ENCODE results near the gene CCDC57.

CCDC57 gene

GRCh38 chr17:82171750-82172375 lies 40.8 kb downstream of the CCDC57 start:
- H3K4me3 ChIP-seq (ENCODE audit: insufficient read depth in 1 of 2, low read depth in 1 of 2, low read length in 2 of 2), result no peak overlapping the region
- no peak overlapping the region for H3K14ac ChIP-seq (ENCODE audit: low read length in 2 of 2)
- no peak overlapping the region for H3K27ac ChIP-seq (ENCODE audit: low read length, poor library complexity, severe bottlenecking)
- H3K4ac ChIP-seq (ENCODE audit: low read depth in 1 of 2, low read length in 2 of 2), result no peak overlapping the region
- no peak overlapping the region for H2AFZ ChIP-seq (ENCODE audit: low read depth, low read length)
- no peak overlapping the region for H2BK5ac ChIP-seq (ENCODE audit: low read depth, low read length, poor library complexity, severe bottlenecking)
- H3K9ac ChIP-seq (ENCODE audit: low read length), result no peak overlapping the region
- no peak overlapping the region for H2BK120ac ChIP-seq (ENCODE audit: low read depth, low read length)
- H4K91ac ChIP-seq (ENCODE audit: low read length), result no peak overlapping the region
- no peak overlapping the region for H3K4me2 ChIP-seq (ENCODE audit: low read length, poor library complexity, severe bottlenecking)
- H4K8ac ChIP-seq (ENCODE audit: low read length), result no peak overlapping the region
- no peaks in the 10 kb centered on the region for H3K9me3 ChIP-seq (ENCODE audit: control insufficient read depth, low read length)
- WGBS, result 96% methylated on average over 14 of the region's 14 CpGs
- no peak overlapping the region for H2BK12ac ChIP-seq (ENCODE audit: low read length in 2 of 2)
- H3K23ac ChIP-seq (ENCODE audit: low read length in 2 of 2), result no peak overlapping the region
- no peak overlapping the region for H2AK5ac ChIP-seq (ENCODE audit: low read length, severe bottlenecking)
- no peak for DNase-seq
- H3K36me3 ChIP-seq (ENCODE audit: control insufficient read depth in 1 of 2, insufficient read depth in 2 of 2, low read depth in 1 of 2, low read length in 2 of 2), result peaks cover 44 to 51% of the 10 kb centered on the region in 2 experiments
- H3K18ac ChIP-seq (ENCODE audit: low read depth in 1 of 2, low read length in 2 of 2), result no peak overlapping the region
- no peak overlapping the region for H2BK15ac ChIP-seq (ENCODE audit: low read depth, poor library complexity, severe bottlenecking)
- no peaks in the 10 kb centered on the region for H3K27me3 ChIP-seq (ENCODE audit: control insufficient read depth in 1 of 2, insufficient read depth in 1 of 2, low read length in 2 of 2)
- no peaks in the 10 kb centered on the region for H3K79me1 ChIP-seq (replicated peaks; ENCODE audit: low read length, poor library complexity, severe bottlenecking)
- no peaks in the 10 kb centered on the region for H3K4me1 ChIP-seq (ENCODE audit: control insufficient read depth, insufficient read depth, low read depth, low read length)

- Histone ChIP-seq H3K9me3 (ENCODE audit: control insufficient read depth, low read length) (no peaks in the 10 kb centered on the region), H2BK15ac (ENCODE audit: low read depth, poor library complexity, severe bottlenecking) (no peak overlapping the region), H4K91ac (ENCODE audit: low read length) (no peak overlapping the region), H3K23ac (ENCODE audit: low read length in 2 of 2) (no peak overlapping the region), H3K79me1 (replicated peaks; ENCODE audit: low read length, poor library complexity, severe bottlenecking) (no peaks in the 10 kb centered on the region), H3K36me3 (ENCODE audit: control insufficient read depth in 1 of 2, insufficient read depth in 2 of 2, low read depth in 1 of 2, low read length in 2 of 2) (peaks cover 48 to 50% of the 10 kb centered on the region in 2 experiments), H3K18ac (ENCODE audit: low read depth in 1 of 2, low read length in 2 of 2) (no peak overlapping the region), H2BK12ac (ENCODE audit: low read length in 2 of 2) (no peak overlapping the region), H3K4me1 (ENCODE audit: control insufficient read depth, insufficient read depth, low read depth, low read length) (no peaks in the 10 kb centered on the region), H3K4me3 (ENCODE audit: insufficient read depth in 1 of 2, low read depth in 1 of 2, low read length in 2 of 2) (no peak overlapping the region), H2BK120ac (ENCODE audit: low read depth, low read length) (no peak overlapping the region), H3K14ac (ENCODE audit: low read length in 2 of 2) (no peak overlapping the region), H2AK5ac (ENCODE audit: low read length, severe bottlenecking) (no peak overlapping the region), H3K4ac (ENCODE audit: low read depth in 1 of 2, low read length in 2 of 2) (no peak overlapping the region), H2AFZ (ENCODE audit: low read depth, low read length) (no peak overlapping the region), H4K8ac (ENCODE audit: low read length) (no peak overlapping the region), H3K27ac (ENCODE audit: low read length, poor library complexity, severe bottlenecking) (no peak overlapping the region), H3K9ac (ENCODE audit: low read length) (no peak overlapping the region), H3K27me3 (ENCODE audit: control insufficient read depth in 1 of 2, insufficient read depth in 1 of 2, low read length in 2 of 2) (no peaks in the 10 kb centered on the region), H3K4me2 (ENCODE audit: low read length, poor library complexity, severe bottlenecking) (no peak overlapping the region), H2BK5ac (ENCODE audit: low read depth, low read length, poor library complexity, severe bottlenecking) (no peak overlapping the region)
- WGBS, result 96% methylated on average over 18 of the region's 19 CpGs
- no peak for DNase-seq
These were observed 42.2 kb downstream of the CCDC57 start for GRCh38 chr17:82170412-82170961.

GRCh38 chr17:82168568-82168967 lies 44.1 kb downstream of the CCDC57 start:
- no peak overlapping the region for H2BK120ac ChIP-seq (ENCODE audit: low read depth, low read length)
- H3K36me3 ChIP-seq (ENCODE audit: control insufficient read depth in 1 of 2, insufficient read depth in 2 of 2, low read depth in 1 of 2, low read length in 2 of 2), result peaks cover 40 to 44% of the 10 kb centered on the region in 2 experiments
- H3K9me3 ChIP-seq (ENCODE audit: control insufficient read depth, low read length), result no peaks in the 10 kb centered on the region
- H3K4me3 ChIP-seq (ENCODE audit: insufficient read depth in 1 of 2, low read depth in 1 of 2, low read length in 2 of 2), result no peak overlapping the region
- H3K27ac ChIP-seq (ENCODE audit: low read length, poor library complexity, severe bottlenecking), result no peak overlapping the region
- H3K4me2 ChIP-seq (ENCODE audit: low read length, poor library complexity, severe bottlenecking), result no peak overlapping the region
- H4K8ac ChIP-seq (ENCODE audit: low read length), result no peak overlapping the region
- no peak overlapping the region for H4K91ac ChIP-seq (ENCODE audit: low read length)
- H2BK5ac ChIP-seq (ENCODE audit: low read depth, low read length, poor library complexity, severe bottlenecking), result no peak overlapping the region
- H3K4me1 ChIP-seq (ENCODE audit: control insufficient read depth, insufficient read depth, low read depth, low read length), result no peaks in the 10 kb centered on the region
- no peak overlapping the region for H3K9ac ChIP-seq (ENCODE audit: low read length)
- no peak overlapping the region for H3K18ac ChIP-seq (ENCODE audit: low read depth in 1 of 2, low read length in 2 of 2)
- no peak overlapping the region for H2BK12ac ChIP-seq (ENCODE audit: low read length in 2 of 2)
- no peak overlapping the region for H3K23ac ChIP-seq (ENCODE audit: low read length in 2 of 2)
- no peak overlapping the region for H3K4ac ChIP-seq (ENCODE audit: low read depth in 1 of 2, low read length in 2 of 2)
- H2BK15ac ChIP-seq (ENCODE audit: low read depth, poor library complexity, severe bottlenecking), result no peak overlapping the region
- no peak for DNase-seq
- no peak overlapping the region for H2AK5ac ChIP-seq (ENCODE audit: low read length, severe bottlenecking)
- no peak overlapping the region for H3K14ac ChIP-seq (ENCODE audit: low read length in 2 of 2)
- H3K79me1 ChIP-seq (replicated peaks; ENCODE audit: low read length, poor library complexity, severe bottlenecking), result peaks cover 2% of the 10 kb centered on the region
- 90% methylated on average over 3 of the region's 6 CpGs for WGBS
- no peak overlapping the region for H2AFZ ChIP-seq (ENCODE audit: low read depth, low read length)
- no peaks in the 10 kb centered on the region for H3K27me3 ChIP-seq (ENCODE audit: control insufficient read depth in 1 of 2, insufficient read depth in 1 of 2, low read length in 2 of 2)

GRCh38 chr17:82167028-82167427 lies 45.6 kb downstream of the CCDC57 start:
- Histone ChIP-seq H3K4me3 (ENCODE audit: insufficient read depth in 1 of 2, low read depth in 1 of 2, low read length in 2 of 2) (no peak overlapping the region), H3K14ac (ENCODE audit: low read length in 2 of 2) (no peak overlapping the region), H4K8ac (ENCODE audit: low read length) (no peak overlapping the region), H2BK120ac (ENCODE audit: low read depth, low read length) (no peak overlapping the region), H4K91ac (ENCODE audit: low read length) (no peak overlapping the region), H3K4ac (ENCODE audit: low read depth in 1 of 2, low read length in 2 of 2) (no peak overlapping the region), H2BK15ac (ENCODE audit: low read depth, poor library complexity, severe bottlenecking) (no peak overlapping the region), H2AK5ac (ENCODE audit: low read length, severe bottlenecking) (no peak overlapping the region), H3K4me2 (ENCODE audit: low read length, poor library complexity, severe bottlenecking) (no peak overlapping the region), H3K27me3 (ENCODE audit: control insufficient read depth in 1 of 2, insufficient read depth in 1 of 2, low read length in 2 of 2) (no peaks in the 10 kb centered on the region), H2AFZ (ENCODE audit: low read depth, low read length) (no peak overlapping the region), H3K23ac (ENCODE audit: low read length in 2 of 2) (no peak overlapping the region), H3K27ac (ENCODE audit: low read length, poor library complexity, severe bottlenecking) (no peak overlapping the region), H3K9me3 (ENCODE audit: control insufficient read depth, low read length) (no peaks in the 10 kb centered on the region), H2BK5ac (ENCODE audit: low read depth, low read length, poor library complexity, severe bottlenecking) (no peak overlapping the region), H3K4me1 (ENCODE audit: control insufficient read depth, insufficient read depth, low read depth, low read length) (no peaks in the 10 kb centered on the region), H3K18ac (ENCODE audit: low read depth in 1 of 2, low read length in 2 of 2) (no peak overlapping the region), H3K79me1 (replicated peaks; ENCODE audit: low read length, poor library complexity, severe bottlenecking) (peaks cover 2% of the 10 kb centered on the region), H3K9ac (ENCODE audit: low read length) (no peak overlapping the region), H3K36me3 (ENCODE audit: control insufficient read depth in 1 of 2, insufficient read depth in 2 of 2, low read depth in 1 of 2, low read length in 2 of 2) (peaks cover 34 to 46% of the 10 kb centered on the region in 2 experiments), H2BK12ac (ENCODE audit: low read length in 2 of 2) (no peak overlapping the region)
- no CpG with 5 or more reads among the region's 5 CpGs for WGBS
- DNase-seq, result no peak
